D721Med (cell line): ENCODE data around the gene UNC5C.

Experiments used
- DNase-seq: peaks from one replicate; pipeline ENCODE4 v3.0.0; 2011; ENCODE audit warnings: low spot score; ENCODE audit not compliant: insufficient read length
- FAIRE-seq: peaks from 2 replicates; lab custom pipeline; 2011; peaks lifted over from hg19 to GRCh38; lab: Jason Lieb, UNC
- CTCF ChIP-seq: IDR thresholded peaks from 2 replicates; pipeline ENCODE4 v1.5.1; 2012; ENCODE audit warnings: mild to moderate bottlenecking, control low read depth; ENCODE audit not compliant: insufficient read depth; ENCODE audit errors: missing control alignments

Gene UNC5C

DNA sequence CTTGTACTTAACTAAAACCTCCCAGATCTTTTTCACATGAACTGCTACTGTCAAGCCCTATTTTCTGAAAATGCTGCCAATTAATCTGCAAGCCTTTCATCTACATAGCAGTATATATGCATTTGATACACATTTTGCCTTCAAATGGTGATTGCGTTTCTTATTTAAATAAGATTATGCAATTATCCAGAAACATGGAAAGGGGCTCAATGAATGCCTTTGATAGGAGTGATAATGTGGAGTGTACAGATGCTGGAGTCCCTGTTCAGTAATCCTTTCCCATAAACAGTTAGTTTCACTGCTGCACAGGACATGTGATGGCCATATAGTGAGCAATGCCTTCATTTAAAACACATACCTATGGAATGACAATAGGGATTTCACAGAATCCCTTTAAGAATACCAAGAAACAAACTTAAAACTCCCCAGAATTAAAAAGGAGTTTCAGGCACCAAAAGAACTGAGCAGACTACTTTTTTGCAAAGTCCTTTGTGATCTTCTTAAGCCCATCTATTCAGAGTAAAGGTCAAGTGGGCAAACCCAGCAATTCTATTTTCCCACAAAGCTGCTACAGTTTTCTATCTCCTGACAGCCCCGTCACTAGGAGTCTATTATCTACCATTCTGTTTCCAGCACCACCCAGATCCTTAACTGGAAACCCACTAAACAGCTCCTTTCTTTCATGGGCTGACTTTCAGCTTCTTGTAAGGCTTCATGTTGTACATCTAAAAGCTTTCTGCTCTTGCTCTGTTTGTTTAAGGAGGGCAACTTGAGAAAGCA is 120.3 kb downstream of the UNC5C start:
- FAIRE-seq (no peak), DNase-seq (no peak)
- no peak for TF ChIP-seq CTCF

- no peak for DNase-seq
- no peak for FAIRE-seq
- TF ChIP-seq CTCF: no peak
These were observed 122.3 kb downstream of the UNC5C start for GRCh38 chr4:95426455-95426854.

GRCh38 chr4:95422436-95422835 is 126.3 kb downstream of the UNC5C start:
- FAIRE-seq (no peak), DNase-seq (no peak)
- no peak for TF ChIP-seq CTCF

GRCh38 chr4:95421869-95422268 is 126.9 kb downstream of the UNC5C start:
- FAIRE-seq (peak; percentile 46), DNase-seq (no peak)
- TF ChIP-seq CTCF: no peak

DNA sequence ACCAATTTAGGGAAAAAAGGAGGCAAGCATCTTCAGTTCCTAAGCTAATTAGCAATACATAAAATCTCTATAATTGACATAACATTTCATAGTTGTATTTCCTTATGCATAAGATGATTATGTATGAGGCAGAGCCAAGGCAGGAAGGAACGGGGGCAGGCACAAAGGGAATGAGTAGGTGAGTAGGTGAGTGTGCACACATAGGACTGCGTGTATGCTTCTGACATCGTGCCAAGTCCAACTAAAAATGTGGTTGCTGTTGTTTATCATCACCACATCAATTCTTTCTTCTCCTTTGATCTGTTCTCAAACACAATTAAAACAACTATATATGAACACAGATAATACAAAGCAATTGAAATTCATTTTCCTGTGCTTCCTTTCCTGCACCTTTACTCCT is 131.2 kb downstream of the UNC5C start:
- TF ChIP-seq CTCF: no peak
- no peak for FAIRE-seq
- DNase-seq: no peak

GRCh38 chr4:95415346-95415771 is 133.4 kb downstream of the UNC5C start:
- FAIRE-seq (no peak), DNase-seq (no peak)

More at GRCh38 chr4:95415346-95415771, 133.4 kb downstream of the UNC5C start:
- no peak for TF ChIP-seq CTCF
